NCI-H2029 treated with DMSO at 0.1 percent for 48 hours (cell line): ENCODE data around the gene EZR.

ENCODE experiments used
- DNase-seq: peaks from one replicate; lab custom pipeline; 2025; lab: John Stamatoyannopoulos, UW

The EZR gene

GRCh38 chr6:158760618-158761250 lies 58.4 kb downstream of the EZR start:
- DNase-seq, result no peak

DNA sequence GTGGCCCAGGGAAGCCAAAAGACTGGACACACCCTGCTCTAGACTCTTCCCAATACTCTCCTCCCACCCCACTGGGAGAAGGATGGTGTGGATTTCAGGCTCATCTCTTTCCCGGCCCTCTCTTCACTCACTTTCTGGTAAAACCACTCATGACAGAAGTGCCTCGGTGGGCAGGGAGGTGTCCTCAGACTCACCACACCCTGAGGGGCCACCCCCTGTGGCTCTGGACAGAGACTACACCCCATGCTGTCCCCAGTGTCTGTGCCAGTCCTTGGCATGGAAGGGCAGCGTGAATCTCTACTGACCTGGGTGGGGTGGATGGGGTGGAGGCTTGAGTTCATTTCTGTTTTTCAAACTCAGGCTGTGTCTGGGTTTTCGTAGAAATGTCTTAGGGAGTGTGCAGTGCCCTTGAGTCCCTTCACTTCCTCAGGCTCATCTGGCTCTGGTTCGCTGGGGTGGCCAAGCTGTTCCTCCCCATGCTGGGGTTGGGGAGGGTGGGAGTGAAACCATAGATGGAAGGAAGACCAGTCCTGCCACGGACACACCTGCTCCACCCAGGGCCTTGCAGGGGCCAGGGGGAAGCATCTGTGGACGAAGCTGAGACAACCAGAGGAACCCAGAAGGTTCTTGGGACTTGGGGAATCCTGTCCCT lies 59.1 kb downstream of the EZR start:
- DNase-seq, result no peak

- peak; percentile 22 for DNase-seq
Measured at GRCh38 chr6:158758941-158759479, 60.2 kb downstream of the EZR start.

- peak; percentile 52 for DNase-seq
Measured at GRCh38 chr6:158758451-158758860, 60.7 kb downstream of the EZR start.

DNA sequence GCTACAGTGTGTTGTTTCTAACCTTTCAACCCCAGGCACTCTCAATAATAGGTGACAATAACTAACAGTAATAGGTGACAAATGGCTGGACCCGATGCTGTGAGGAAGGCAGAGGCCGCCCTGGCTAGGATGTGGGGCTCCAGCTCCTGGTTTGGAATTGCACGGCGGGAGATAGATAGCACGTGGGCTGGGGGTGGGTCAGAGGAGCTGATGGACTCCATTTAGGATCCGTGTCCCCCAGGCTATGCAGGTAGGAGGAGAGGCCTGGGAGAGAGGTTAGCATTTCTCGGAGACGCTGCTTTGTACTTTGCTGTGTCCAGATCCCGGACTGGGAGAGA lies 61.4 kb downstream of the EZR start:
- DNase-seq, result no peak

- no peak for DNase-seq
Measured at GRCh38 chr6:158756977-158757752, 62.0 kb downstream of the EZR start.

DNA sequence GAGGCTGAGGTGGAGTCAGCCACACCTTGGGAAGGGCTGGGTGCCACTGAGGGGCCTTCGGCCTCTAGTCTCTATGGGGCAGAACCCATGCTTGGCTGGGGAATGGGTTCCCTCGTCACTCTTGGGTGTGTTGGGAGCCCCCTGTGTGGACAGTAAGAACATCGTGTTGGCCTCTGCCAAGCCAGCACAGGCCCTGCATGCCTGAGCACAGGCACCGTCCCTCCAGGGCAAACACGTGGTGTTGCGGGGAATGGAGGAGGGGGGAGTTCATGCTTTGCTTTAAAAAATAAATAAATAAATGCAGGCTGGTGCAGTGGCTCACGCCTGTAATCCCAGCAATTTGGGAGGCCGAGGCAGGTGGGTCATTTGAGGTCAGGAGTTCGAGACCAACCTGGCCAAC lies 63.0 kb downstream of the EZR start:
- DNase-seq, result no peak

DNA sequence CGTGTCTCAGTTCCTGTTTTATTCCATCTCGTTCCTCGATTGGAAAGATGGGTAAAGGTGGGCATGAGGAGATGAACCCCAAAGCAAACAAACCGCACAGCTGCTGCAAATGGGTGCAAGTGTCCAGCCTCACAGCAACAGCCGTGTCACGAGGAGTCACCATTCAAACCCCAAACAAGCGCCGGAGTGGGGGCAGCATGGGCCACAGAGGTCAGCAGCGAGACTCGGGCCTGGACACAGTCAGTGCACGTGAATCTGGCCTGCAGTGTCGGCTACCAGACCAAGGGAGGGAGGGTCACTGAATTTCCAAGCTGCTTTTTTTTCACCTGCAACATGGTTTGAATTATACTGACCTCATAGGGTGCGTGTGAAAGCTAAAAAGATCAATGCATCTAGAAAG lies 63.5 kb downstream of the EZR start:
- DNase-seq, result no peak

DNA sequence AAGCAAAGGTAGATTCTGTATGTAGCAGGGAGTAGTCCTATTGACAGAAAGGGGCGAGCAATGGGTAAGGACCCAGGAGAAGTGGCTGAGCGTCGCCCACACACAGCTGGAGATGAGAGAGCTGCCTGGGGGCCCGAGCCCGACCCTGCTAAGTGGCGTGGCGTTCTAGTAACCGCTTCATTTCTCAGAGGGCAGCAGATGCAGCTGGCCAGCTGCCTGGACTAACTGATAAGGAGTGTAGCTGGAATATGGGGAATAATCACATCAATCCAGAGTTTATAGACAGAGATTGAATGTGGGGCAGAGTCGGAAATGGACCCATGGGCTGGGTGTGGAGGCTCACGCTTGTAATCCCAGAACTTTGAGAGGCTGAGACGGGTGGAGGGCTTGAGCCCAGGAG lies 64.4 kb downstream of the EZR start:
- DNase-seq, result peak; percentile 28

GRCh38 chr6:158753811-158754210 lies 65.4 kb downstream of the EZR start:
- DNase-seq, result no peak

DNA sequence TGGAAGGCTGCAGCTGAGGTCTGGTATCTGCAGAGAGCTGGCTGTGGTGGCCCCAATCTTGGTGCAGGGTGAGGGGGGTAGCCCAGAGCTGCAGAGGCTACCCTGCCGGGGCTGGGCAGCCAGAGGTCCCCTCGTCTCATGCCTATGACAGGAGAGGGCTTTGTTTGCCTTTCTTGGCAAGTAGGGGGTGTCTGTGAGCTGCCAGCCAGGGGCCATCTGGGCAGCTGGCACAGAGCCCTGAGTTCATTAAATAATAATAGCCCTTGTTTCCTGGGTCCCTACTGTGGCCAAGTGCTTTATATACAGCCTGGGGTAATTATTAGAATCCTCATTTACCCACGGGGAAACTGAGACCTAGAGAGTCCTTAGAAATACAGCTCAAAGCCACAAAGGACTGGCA lies 66.6 kb downstream of the EZR start:
- DNase-seq, result no peak

DNA sequence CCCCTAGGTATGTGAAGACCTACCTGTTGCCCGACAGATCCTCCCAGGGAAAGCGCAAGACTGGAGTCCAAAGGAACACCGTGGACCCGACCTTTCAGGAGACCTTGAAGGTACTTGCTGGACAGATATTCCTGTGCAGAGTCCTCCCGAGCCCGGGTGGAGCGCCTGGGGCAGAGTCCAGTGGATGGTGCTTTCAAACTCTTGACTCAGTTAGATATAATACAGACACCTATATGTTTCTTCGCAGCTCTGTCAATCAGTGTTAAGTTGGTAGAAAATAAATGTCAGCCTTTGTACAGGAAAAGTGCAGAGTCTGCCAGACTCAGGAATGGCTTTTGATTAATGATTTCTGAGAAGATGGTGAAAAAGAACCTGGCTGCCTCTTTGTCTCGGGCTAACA lies 67.2 kb downstream of the EZR start:
- no peak for DNase-seq

DNA sequence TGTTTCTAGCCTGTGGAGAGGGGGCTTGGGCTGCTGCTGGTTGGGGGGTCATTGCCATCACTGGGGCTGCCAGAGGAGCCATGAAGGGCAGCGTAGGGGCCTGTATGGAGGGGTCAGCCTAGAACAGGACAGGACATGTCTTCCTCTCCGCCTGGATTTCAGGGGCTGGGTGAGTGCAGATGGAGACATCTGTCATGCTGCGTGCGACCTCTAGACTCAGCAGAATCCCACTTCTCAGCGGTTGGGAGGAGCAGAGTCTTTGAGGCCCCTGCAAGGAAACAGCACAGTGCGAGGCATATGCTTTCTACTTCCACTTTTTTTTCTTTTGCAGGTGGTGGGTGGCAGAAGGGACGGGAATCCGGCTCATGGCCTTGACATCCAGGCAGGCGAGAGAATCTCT lies 67.9 kb downstream of the EZR start:
- no peak for DNase-seq

GRCh38 chr6:158744986-158745430 lies 74.2 kb downstream of the EZR start:
- no peak for DNase-seq

- no peak for DNase-seq
Measured at GRCh38 chr6:158743033-158743651, 76.0 kb downstream of the EZR start.

GRCh38 chr6:158739673-158740072 lies 79.5 kb downstream of the EZR start:
- no peak for DNase-seq

GRCh38 chr6:158737710-158738615 lies 81.2 kb downstream of the EZR start:
- no peak for DNase-seq

- DNase-seq, result no peak
Measured at GRCh38 chr6:158737082-158737709, 82.0 kb downstream of the EZR start.

DNA sequence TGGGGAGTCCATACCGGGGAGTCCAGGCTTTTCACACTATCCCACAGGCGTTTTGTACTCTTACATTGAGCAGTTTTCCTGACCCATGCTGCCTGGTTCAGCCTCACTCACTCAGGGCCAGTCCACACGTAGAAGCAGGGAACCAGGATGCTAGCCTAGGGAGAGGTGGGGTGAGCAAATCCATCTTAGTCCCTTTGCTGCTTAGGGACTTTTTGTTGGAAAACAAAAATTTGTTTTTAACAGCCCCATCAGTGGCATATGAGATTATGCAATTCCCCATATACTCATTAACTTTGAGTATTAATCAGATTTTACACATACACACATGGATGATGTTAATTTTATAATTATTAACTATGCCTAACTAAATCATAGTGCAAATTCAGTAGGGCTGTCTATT lies 84.2 kb downstream of the EZR start:
- no peak for DNase-seq

- DNase-seq, result no peak
Measured at GRCh38 chr6:158730541-158730907, 88.6 kb downstream of the EZR start.

DNA sequence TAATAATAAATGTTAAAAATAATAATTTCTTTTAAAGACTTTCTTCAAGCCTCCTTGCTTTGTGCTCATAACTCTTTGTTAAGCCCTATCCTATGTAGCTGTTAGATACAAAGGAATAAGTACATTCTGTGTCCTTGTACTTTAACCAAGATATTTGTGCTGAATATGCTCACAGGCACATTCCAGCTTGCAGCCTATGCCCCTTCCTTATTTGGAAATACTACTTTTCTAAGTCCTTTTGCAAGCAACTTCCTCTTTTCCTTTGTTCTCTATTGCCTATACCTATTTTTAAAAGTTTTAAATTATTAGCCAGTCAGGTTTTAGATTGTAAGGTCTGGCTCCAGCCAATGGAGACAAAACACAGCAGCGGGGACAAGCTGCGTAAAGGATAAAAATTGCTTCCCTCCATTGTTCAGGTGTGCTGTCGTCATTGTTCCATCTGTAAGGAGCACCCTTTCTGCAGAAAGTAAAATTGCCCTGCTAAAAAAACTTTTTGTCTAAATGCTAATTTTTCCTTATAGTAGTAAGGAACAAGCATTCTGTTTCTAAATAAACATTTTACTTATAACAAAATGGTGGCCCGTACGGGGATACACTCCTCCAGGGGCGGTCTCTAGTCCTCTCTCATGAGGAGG lies 89.1 kb downstream of the EZR start:
- no peak for DNase-seq
